Measurements from ENCODE around the gene SENP2. TPM values are rescaled to one million over a fixed set of nuclear protein-coding genes. Genes with fewer than 3 reads are reported as not detected.

Gene SENP2
- total and polyA plus RNA-seq, 9 of the 15 experiments (the other 6 are each of a cell fraction or from before 2014, with no cell fraction given) = 11.8 to 67.1 (median 41.1) TPM

Small RNA genes within 50 kb of the gene (small RNA-seq; reads per million reads assigned to genes)
- not detected for gene AC133473.1

Other genes with a start within 250 kb of the SENP2 start
- not detected in 2 replicates for gene MAP3K13, start 223.2 kb upstream of the SENP2 start, total RNA-seq (2014; rRNA removed)
- gene MAP3K13, start 223.2 kb upstream of the SENP2 start, total RNA-seq (2014; rRNA removed; fragmentation: Illumina TruSeq; extraction: Trizol) = 0.03 and 0.15 TPM in 2 replicates
- gene MAP3K13, start 223.2 kb upstream of the SENP2 start, total RNA-seq (2015; rRNA removed; fragmentation: Illumina TruSeq; extraction: Trizol) = 0.04 TPM in 1 of 2 replicates, not detected in the other
- gene MAP3K13, start 223.2 kb upstream of the SENP2 start, total RNA-seq (2021) = 0.20 and 0.98 TPM in 2 replicates
- gene MAP3K13, start 223.2 kb upstream of the SENP2 start, polyA plus RNA-seq (2011; rRNA removed) = 0.14 and 0.32 TPM in 2 replicates
- gene MAP3K13, start 223.2 kb upstream of the SENP2 start, polyA plus RNA-seq (2014; fragmentation: Illumina TruSeq; extraction: Trizol) = 0.13 TPM in 1 of 2 replicates, not detected in the other
- gene MAP3K13, start 223.2 kb upstream of the SENP2 start, polyA plus RNA-seq (2014; fragmentation: Nextera tagmentation; extraction: Ambion mirVana) = under 1 TPM; 0.13 to 0.20 TPM
- not detected in 2 replicates for gene MAP3K13, start 223.2 kb upstream of the SENP2 start, polyA plus RNA-seq (2014; rRNA removed)
- 22.5 and 27.6 TPM in 2 replicates for gene TMEM41A, start 87.3 kb upstream of the SENP2 start, total RNA-seq (2014; rRNA removed)
- 31.5 and 34.0 TPM in 2 replicates for gene TMEM41A, start 87.3 kb upstream of the SENP2 start, total RNA-seq (2014; rRNA removed; fragmentation: Illumina TruSeq; extraction: Trizol)
- gene TMEM41A, start 87.3 kb upstream of the SENP2 start, total RNA-seq (2015; rRNA removed; fragmentation: Illumina TruSeq; extraction: Trizol) = 30.1 and 30.7 TPM in 2 replicates
- gene TMEM41A, start 87.3 kb upstream of the SENP2 start, total RNA-seq (2021) = 32.3 and 33.8 TPM in 2 replicates
- gene TMEM41A, start 87.3 kb upstream of the SENP2 start, polyA plus RNA-seq (2011; rRNA removed) = 59.3 and 65.9 TPM in 2 replicates
- gene TMEM41A, start 87.3 kb upstream of the SENP2 start, polyA plus RNA-seq (2014; fragmentation: Illumina TruSeq; extraction: Trizol) = 36.3 and 39.9 TPM in 2 replicates
- 10 to 100 TPM; 23.1 to 30.6 TPM for gene TMEM41A, start 87.3 kb upstream of the SENP2 start, polyA plus RNA-seq (2014; fragmentation: Nextera tagmentation; extraction: Ambion mirVana)
- 36.2 and 39.6 TPM in 2 replicates for gene TMEM41A, start 87.3 kb upstream of the SENP2 start, polyA plus RNA-seq (2014; rRNA removed)
- 0.73 and 1.3 TPM in 2 replicates for gene LIPH, start 33.7 kb upstream of the SENP2 start, total RNA-seq (2014; rRNA removed)
- 0.86 and 1.3 TPM in 2 replicates for gene LIPH, start 33.7 kb upstream of the SENP2 start, total RNA-seq (2014; rRNA removed; fragmentation: Illumina TruSeq; extraction: Trizol)
- gene LIPH, start 33.7 kb upstream of the SENP2 start, total RNA-seq (2015; rRNA removed; fragmentation: Illumina TruSeq; extraction: Trizol) = 0.60 and 1.5 TPM in 2 replicates
- 1.3 TPM in 2 replicates for gene LIPH, start 33.7 kb upstream of the SENP2 start, total RNA-seq (2021)
- 1.4 and 1.7 TPM in 2 replicates for gene LIPH, start 33.7 kb upstream of the SENP2 start, polyA plus RNA-seq (2011; rRNA removed)
- 1.2 and 1.3 TPM in 2 replicates for gene LIPH, start 33.7 kb upstream of the SENP2 start, polyA plus RNA-seq (2014; fragmentation: Illumina TruSeq; extraction: Trizol)
- gene LIPH, start 33.7 kb upstream of the SENP2 start, polyA plus RNA-seq (2014; fragmentation: Nextera tagmentation; extraction: Ambion mirVana) = 1 to 10 TPM in 1 of 2 experiments, under 1 TPM in 1; 0.80 to 1.8 TPM
- 0.46 and 1.2 TPM in 2 replicates for gene LIPH, start 33.7 kb upstream of the SENP2 start, polyA plus RNA-seq (2014; rRNA removed)
- 39.4 and 39.8 TPM in 2 replicates for gene IGF2BP2, start 238.7 kb downstream of the SENP2 start, total RNA-seq (2014; rRNA removed)
- gene IGF2BP2, start 238.7 kb downstream of the SENP2 start, total RNA-seq (2014; rRNA removed; fragmentation: Illumina TruSeq; extraction: Trizol) = 31.9 and 35.7 TPM in 2 replicates
- 30.5 and 32.3 TPM in 2 replicates for gene IGF2BP2, start 238.7 kb downstream of the SENP2 start, total RNA-seq (2015; rRNA removed; fragmentation: Illumina TruSeq; extraction: Trizol)
- 57.3 and 59.6 TPM in 2 replicates for gene IGF2BP2, start 238.7 kb downstream of the SENP2 start, total RNA-seq (2021)
- gene IGF2BP2, start 238.7 kb downstream of the SENP2 start, polyA plus RNA-seq (2011; rRNA removed) = 3.4 and 5.2 TPM in 2 replicates
- 50.0 and 58.5 TPM in 2 replicates for gene IGF2BP2, start 238.7 kb downstream of the SENP2 start, polyA plus RNA-seq (2014; fragmentation: Illumina TruSeq; extraction: Trizol)
- 1 to 10 TPM; 3.2 to 3.5 TPM for gene IGF2BP2, start 238.7 kb downstream of the SENP2 start, polyA plus RNA-seq (2014; fragmentation: Nextera tagmentation; extraction: Ambion mirVana)
- 21.1 and 27.7 TPM in 2 replicates for gene IGF2BP2, start 238.7 kb downstream of the SENP2 start, polyA plus RNA-seq (2014; rRNA removed)